ENCODE results near the gene ZCCHC4. TPM values are rescaled to one million over a fixed set of nuclear protein-coding genes. Genes with fewer than 3 reads are reported as not detected.

The ZCCHC4 gene
- total and polyA plus RNA-seq, 7 donors, result 3.5 to 21.8 (median 9.1) TPM

GRCh38 chr4:25350561-25350960 lies 38.0 kb downstream of the ZCCHC4 start:
- WGBS, 2 donors, result 88 to 94% methylated on average over 2 of the region's 2 CpGs
- Histone ChIP-seq H3K9me3 (no peaks in the 10 kb centered on the region), H3K4me3 (no peak overlapping the region), H3K4me1 (peaks cover 0 to 14% (median 6%) of the 10 kb centered on the region in 4 donors), H3K36me3 (peaks cover 0 to 8% (median 0%) of the 10 kb centered on the region in 4 donors), H3K27me3 (no peaks in the 10 kb centered on the region), H3K27ac (no peak overlapping the region)
- no peak for DNase-seq
- TF ChIP-seq POLR2AphosphoS5 (IDR thresholded peaks at IDR 0.05), result no peak
- no peak for TF ChIP-seq EP300 (IDR thresholded peaks at IDR 0.05)
- TF ChIP-seq CTCF (IDR thresholded peaks at IDR 0.05), result no peak
- TF ChIP-seq POLR2A (IDR thresholded peaks at IDR 0.05), result no peak
- intact Hi-C loops (cut with DNase I), result no loop called here

- peaks cover 0 to 8% (median 0%) of the 10 kb centered on the region in 4 donors for H3K36me3 ChIP-seq
- H3K4me3 ChIP-seq, result no peak overlapping the region
- peaks cover 0 to 14% (median 6%) of the 10 kb centered on the region in 4 donors for H3K4me1 ChIP-seq
- WGBS, 2 donors, result 88 to 90% methylated on average over 4 of the region's 4 CpGs
- no peaks in the 10 kb centered on the region for H3K27me3 ChIP-seq
- no peak for DNase-seq
- TF ChIP-seq POLR2AphosphoS5 (IDR thresholded peaks at IDR 0.05) (no peak), EP300 (IDR thresholded peaks at IDR 0.05) (no peak), POLR2A (IDR thresholded peaks at IDR 0.05) (no peak), CTCF (IDR thresholded peaks at IDR 0.05) (no peak)
- intact Hi-C loops (cut with DNase I), result no loop called here
- no peaks in the 10 kb centered on the region for H3K9me3 ChIP-seq
- no peak overlapping the region for H3K27ac ChIP-seq
Measured at GRCh38 chr4:25351777-25352416, 39.3 kb downstream of the ZCCHC4 start.

- H3K4me1 ChIP-seq, result no peaks in the 10 kb centered on the region
- TF ChIP-seq POLR2A (IDR thresholded peaks at IDR 0.05) (no peak), POLR2AphosphoS5 (IDR thresholded peaks at IDR 0.05) (no peak), EP300 (IDR thresholded peaks at IDR 0.05) (no peak), CTCF (IDR thresholded peaks at IDR 0.05) (no peak)
Measured at GRCh38 chr4:25356068-25356467, 43.5 kb downstream of the ZCCHC4 start.

GRCh38 chr4:25358515-25359275 lies 46.1 kb downstream of the ZCCHC4 start:
- WGBS, 2 donors, result 79% methylated on average over 14 of the region's 14 CpGs
- Histone ChIP-seq H3K4me3 (no peak overlapping the region), H3K4me1 (no peaks in the 10 kb centered on the region), H3K9me3 (no peaks in the 10 kb centered on the region), H3K36me3 (peaks cover 0 to 26% (median 0%) of the 10 kb centered on the region in 4 donors), H3K27ac (no peak overlapping the region), H3K27me3 (no peaks in the 10 kb centered on the region)
- intact Hi-C loops (cut with DNase I), result no loop called here
- DNase-seq, result no peak
- no peak for TF ChIP-seq CTCF (IDR thresholded peaks at IDR 0.05)
- no peak for TF ChIP-seq POLR2A (IDR thresholded peaks at IDR 0.05)
- TF ChIP-seq POLR2AphosphoS5 (IDR thresholded peaks at IDR 0.05), result no peak
- TF ChIP-seq EP300 (IDR thresholded peaks at IDR 0.05), result no peak

More at GRCh38 chr4:25356068-25356467, 43.5 kb downstream of the ZCCHC4 start:
- Histone ChIP-seq H3K9me3 (no peaks in the 10 kb centered on the region), H3K36me3 (peaks cover 0 to 17% (median 0%) of the 10 kb centered on the region in 4 donors), H3K27me3 (no peaks in the 10 kb centered on the region), H3K4me3 (no peak overlapping the region), H3K27ac (no peak overlapping the region)
- 96 to 99% methylated on average over 2 of the region's 2 CpGs for WGBS, 2 donors
- intact Hi-C loops (cut with DNase I), result no loop called here
- DNase-seq, result no peak
